Activated naive CD4-positive, alpha-beta T cell treated with anti-CD3 and anti-CD28 coated beads for 36 hours (primary cell): ENCODE measurements around the gene PRH2. TPM values are rescaled to one million over a fixed set of nuclear protein-coding genes. Genes with fewer than 3 reads are reported as not detected.

Experiments
- CTCF ChIA-PET: fragments of 350-600 bp; sonication (Branson Sonifier 250); formaldehyde crosslinking; loops from one replicate; lab custom pipeline; 2021; ENCODE audit warnings: antibody characterized with exemption; lab: Charles Lee
- DNase-seq: peaks from one replicate; pipeline ENCODE4 v3.0.0-alpha.2; 2020
- H3K27ac Mint-ChIP-seq: one replicate; pipeline ENCODE4 v1.8.0; 2021; ENCODE audit warnings: mild to moderate bottlenecking, mixed read lengths
- H3K27me3 Mint-ChIP-seq: one replicate; pipeline ENCODE4 v1.8.0; 2021; ENCODE audit warnings: low read depth, mixed read lengths
- H3K36me3 Mint-ChIP-seq: one replicate; pipeline ENCODE4 v1.8.0; 2021; ENCODE audit warnings: low read depth, mixed read lengths
- H3K4me1 Mint-ChIP-seq: one replicate; pipeline ENCODE4 v1.8.0; 2021; ENCODE audit warnings: low read depth, mixed read lengths
- H3K4me3 Mint-ChIP-seq: one replicate; pipeline ENCODE4 v1.8.0; 2021; ENCODE audit warnings: mild to moderate bottlenecking, moderate library complexity, mixed read lengths
- H3K9me3 Mint-ChIP-seq: one replicate; pipeline ENCODE4 v1.8.0; 2021; ENCODE audit warnings: mixed read lengths
- intact Hi-C: fragments of 100-400 bp; cut with micrococcal nuclease; formaldehyde crosslinking; loops from one replicate; pipeline ENCODE4 v1.15.1; 2023
- total RNA-seq, 2 experiments: library from RNA; stranded (reverse); gene quantifications; one replicate each; pipeline ENCODE4 v1.2.3, GENCODE V29; 2021

Gene PRH2
- total RNA-seq = not detected

DNA sequence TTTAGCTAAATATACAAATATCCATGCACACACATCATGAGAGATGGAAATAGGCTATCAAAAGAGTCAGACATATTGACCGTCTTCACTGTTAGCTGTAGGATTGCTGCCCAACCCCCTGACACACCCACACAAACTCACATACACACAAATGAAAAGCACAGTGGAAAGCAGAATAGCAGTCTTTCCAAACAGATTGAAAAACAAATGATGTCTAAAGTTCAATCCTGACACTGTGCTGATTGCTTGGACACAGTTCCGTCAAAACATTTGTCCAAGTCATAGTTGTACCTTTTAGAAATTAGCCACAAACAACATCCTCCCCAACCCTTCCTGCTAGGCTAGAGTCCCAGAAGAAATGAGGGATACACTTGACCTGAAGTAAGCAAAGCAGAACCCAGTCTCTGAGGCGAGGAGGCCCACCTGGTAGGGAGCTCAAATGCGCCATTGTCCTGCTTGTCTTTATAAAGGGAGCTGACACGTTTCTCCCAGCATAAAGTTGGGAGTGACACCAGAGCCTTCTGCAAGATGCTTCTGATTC lies at the start of gene PRH2:
Gene PRH2 (plus strand): TSS at position 491 of the 541 bp plus-strand sequence. CDS start 38 bp downstream, at position 529.
- no peak for DNase-seq
- Mint-ChIP-seq H3K36me3 (no peaks in the 10 kb centered on the region), H3K9me3 (no peaks in the 10 kb centered on the region), H3K27me3 (no peaks in the 10 kb centered on the region), H3K4me1 (no peaks in the 10 kb centered on the region), H3K4me3 (no peak within 1 kb of the TSS), H3K27ac (no peak within 1 kb of the TSS)
- CTCF ChIA-PET = no interaction called here
- intact Hi-C loops = no loop called here

DNA sequence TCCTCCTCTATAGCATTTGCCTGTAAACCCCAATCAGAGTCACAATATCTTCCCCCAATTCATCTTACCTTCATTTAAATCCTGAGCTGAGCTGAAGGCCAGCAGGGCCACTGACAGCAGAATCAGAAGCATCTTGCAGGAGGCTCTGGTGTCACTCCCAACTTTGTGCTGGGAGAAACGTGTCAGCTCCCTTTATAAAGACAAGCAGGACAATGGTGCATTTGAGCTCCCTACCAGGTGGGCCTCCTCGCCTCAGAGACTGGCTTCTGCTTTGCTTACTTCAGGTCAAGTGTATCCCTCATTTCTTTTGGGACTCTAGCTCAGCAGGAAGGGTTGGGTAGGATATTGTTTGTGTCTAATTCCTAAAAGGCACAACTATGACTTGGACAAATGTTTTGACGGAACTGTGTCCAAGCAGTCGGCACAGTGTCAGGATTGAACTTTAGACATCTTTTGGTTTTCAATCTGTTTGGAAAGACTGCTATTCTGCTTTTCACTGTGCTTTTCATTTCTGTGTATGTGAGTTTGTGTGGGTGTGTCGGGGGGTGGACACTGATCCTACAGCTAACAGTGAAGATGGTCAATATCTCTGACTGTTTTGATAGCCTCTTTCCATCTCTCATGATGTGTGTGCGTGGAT lies 44.8 kb upstream of the PRH2 start, which contains the start of gene PRH1:
Gene PRH1 (minus strand): TSS at position 170 of the 640 bp plus-strand sequence. CDS start 38 bp downstream, at position 132.
- no peaks in the 10 kb centered on the region for H3K4me1 Mint-ChIP-seq
- peaks cover 5% of the 10 kb centered on the region for H3K36me3 Mint-ChIP-seq
- H3K4me3 Mint-ChIP-seq = no peak within 1 kb of the TSS
- DNase-seq = no peak
- no peaks in the 10 kb centered on the region for H3K27me3 Mint-ChIP-seq
- no peak within 1 kb of the TSS for H3K27ac Mint-ChIP-seq
- CTCF ChIA-PET = no interaction called here
- no peaks in the 10 kb centered on the region for H3K9me3 Mint-ChIP-seq
- intact Hi-C loops = no loop called here

DNA sequence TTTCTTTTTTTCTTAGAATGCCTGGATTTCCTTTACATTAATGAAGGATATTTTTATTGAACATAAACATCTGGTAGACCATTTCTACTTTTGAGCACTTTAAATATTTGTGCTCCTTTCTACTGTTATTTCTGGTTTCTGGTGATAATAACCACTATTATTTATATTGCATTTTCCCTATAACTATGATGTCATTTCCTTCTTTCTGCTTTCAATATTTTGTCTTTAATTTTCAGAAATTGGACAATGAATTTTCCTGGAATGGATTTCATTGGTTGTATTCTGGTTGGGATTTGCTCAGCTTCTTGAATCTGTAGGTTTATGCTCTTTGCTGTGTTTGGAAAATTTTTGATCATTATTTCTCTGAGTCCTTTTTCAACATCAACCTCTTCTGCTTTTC lies 39.8 kb upstream of the PRH2 start:
- H3K36me3 Mint-ChIP-seq = peaks cover 5% of the 10 kb centered on the region
- CTCF ChIA-PET = no interaction called here
- no peak overlapping the region for H3K4me3 Mint-ChIP-seq
- no peaks in the 10 kb centered on the region for H3K9me3 Mint-ChIP-seq
- H3K27me3 Mint-ChIP-seq = no peaks in the 10 kb centered on the region
- no peaks in the 10 kb centered on the region for H3K4me1 Mint-ChIP-seq
- no peak overlapping the region for H3K27ac Mint-ChIP-seq
- no peak for DNase-seq
- intact Hi-C loops = no loop called here

DNA sequence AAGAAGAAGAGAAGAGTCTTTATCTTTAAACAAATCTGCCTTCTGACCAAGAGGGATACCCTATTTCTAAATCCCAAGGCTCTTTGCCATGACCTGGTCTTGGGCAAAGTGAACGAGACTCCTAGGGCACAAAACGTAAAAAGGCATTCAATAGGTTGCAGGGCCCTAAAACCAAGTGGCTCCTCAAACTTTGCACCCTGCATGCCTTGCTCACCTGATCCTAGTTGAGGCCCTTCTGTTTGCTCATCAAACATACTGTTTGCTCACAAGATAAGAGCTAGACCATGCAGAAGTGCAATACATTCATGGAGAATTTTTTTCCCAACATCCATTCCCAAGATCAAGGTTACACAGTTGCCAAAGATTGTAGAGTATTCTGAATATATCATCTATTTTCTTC lies 37.1 kb upstream of the PRH2 start:
- Mint-ChIP-seq H3K27ac (no peak overlapping the region), H3K4me3 (no peak overlapping the region), H3K4me1 (no peaks in the 10 kb centered on the region), H3K27me3 (no peaks in the 10 kb centered on the region), H3K36me3 (peaks cover 8% of the 10 kb centered on the region), H3K9me3 (no peaks in the 10 kb centered on the region)
- no peak for DNase-seq
- CTCF ChIA-PET = no interaction called here
- intact Hi-C loops = no loop called here

DNA sequence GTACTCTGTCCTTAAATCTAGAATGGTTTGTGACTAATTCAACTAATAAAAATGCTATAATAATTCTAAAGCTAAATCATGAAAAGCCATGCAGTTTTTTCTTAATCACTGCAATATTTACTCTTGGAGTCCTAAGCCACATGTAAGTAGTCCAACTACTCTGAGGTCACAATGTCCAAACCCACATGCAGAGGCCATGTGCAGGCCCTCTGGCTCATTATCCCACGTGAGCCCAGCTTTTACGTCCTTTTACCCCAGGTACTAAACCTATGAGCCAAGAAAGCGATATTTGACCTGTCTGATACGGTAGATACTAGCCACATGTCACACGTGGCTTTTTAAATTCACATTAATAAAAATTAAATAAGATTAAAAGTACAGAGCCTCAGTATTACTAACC lies 32.2 kb upstream of the PRH2 start:
- peaks cover 2% of the 10 kb centered on the region for H3K9me3 Mint-ChIP-seq
- DNase-seq = no peak
- H3K4me3 Mint-ChIP-seq = no peak overlapping the region
- intact Hi-C loops = no loop called here
- H3K27me3 Mint-ChIP-seq = no peaks in the 10 kb centered on the region
- peaks cover 10% of the 10 kb centered on the region for H3K36me3 Mint-ChIP-seq
- H3K4me1 Mint-ChIP-seq = no peaks in the 10 kb centered on the region
- no peak overlapping the region for H3K27ac Mint-ChIP-seq
- CTCF ChIA-PET = interaction anchor here (0.7 kb wide), 2 partner anchors 8 to 15 kb away, joined by 3 read pairs; no protein-coding TSS in a partner anchor

DNA sequence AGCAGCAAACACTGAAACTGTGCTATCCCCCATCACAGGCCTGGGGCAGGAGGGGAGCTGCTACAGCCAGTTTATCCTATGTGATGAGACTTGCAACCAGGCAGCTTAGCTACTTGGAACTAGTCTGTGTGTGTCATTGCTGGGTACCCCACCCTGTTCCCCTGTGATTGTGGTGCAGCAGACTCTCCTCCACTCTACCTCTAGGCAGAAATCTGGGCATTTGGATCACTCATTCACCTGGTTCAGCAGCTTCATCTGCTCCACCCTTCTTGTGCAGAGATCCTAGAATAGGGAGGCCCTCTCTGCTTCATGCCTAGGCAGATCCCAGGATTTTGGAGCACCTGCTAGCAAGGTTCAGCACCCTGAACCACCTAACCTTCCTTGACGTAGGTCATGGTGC lies 28.5 kb upstream of the PRH2 start:
- DNase-seq = no peak
- Mint-ChIP-seq H3K36me3 (peaks cover 25% of the 10 kb centered on the region), H3K4me3 (no peak overlapping the region), H3K27me3 (no peaks in the 10 kb centered on the region), H3K9me3 (peaks cover 28% of the 10 kb centered on the region), H3K4me1 (no peaks in the 10 kb centered on the region), H3K27ac (no peak overlapping the region)
- intact Hi-C loops = no loop called here
- CTCF ChIA-PET = no interaction called here

DNA sequence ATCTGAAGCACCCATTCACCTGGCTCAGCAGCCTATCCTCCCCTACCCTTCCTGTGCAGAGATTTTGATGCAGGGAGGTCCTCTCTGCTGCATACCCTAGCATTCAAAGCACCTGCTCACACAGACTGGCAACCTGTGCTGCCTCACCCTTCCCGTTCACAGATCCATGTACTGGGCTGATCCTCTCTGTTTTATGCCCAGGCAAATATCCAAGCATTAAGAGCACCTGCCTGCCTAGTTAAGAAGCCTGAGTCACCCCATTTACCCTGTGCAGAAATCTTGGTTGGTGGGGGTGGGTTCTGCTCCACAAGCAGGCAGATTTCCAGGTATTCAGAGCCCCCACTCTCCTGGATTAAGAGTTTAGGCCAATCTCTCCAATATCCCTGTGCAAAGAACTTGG lies 28.1 kb upstream of the PRH2 start:
- no peak overlapping the region for H3K4me3 Mint-ChIP-seq
- H3K36me3 Mint-ChIP-seq = peaks cover 28% of the 10 kb centered on the region
- CTCF ChIA-PET = no interaction called here
- DNase-seq = no peak
- H3K9me3 Mint-ChIP-seq = peaks cover 31% of the 10 kb centered on the region
- intact Hi-C loops = no loop called here
- no peaks in the 10 kb centered on the region for H3K4me1 Mint-ChIP-seq
- H3K27me3 Mint-ChIP-seq = no peaks in the 10 kb centered on the region
- no peak overlapping the region for H3K27ac Mint-ChIP-seq

DNA sequence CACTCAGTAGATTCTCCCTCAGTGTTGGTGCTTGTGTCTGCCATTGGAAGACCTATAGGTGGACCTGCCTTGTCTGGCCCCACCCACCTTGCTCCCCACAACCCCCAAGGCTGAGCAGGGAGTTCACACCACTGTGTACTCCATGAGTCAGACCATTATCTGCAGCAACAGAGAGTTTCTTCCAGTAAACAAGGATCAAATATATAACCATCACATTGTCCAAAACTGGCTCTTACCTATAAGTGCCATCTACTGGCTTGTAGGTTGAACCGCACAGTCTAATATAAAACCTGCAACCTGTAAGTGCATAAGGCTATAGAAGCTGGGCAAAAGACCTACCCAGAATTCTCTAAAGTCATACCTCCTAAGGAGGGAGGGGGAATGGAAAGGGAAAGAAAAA lies 27.6 kb upstream of the PRH2 start:
- no peak overlapping the region for H3K27ac Mint-ChIP-seq
- peaks cover 28% of the 10 kb centered on the region for H3K36me3 Mint-ChIP-seq
- CTCF ChIA-PET = no interaction called here
- H3K4me3 Mint-ChIP-seq = no peak overlapping the region
- peaks cover 32% of the 10 kb centered on the region for H3K9me3 Mint-ChIP-seq
- intact Hi-C loops = no loop called here
- no peaks in the 10 kb centered on the region for H3K27me3 Mint-ChIP-seq
- no peak for DNase-seq
- H3K4me1 Mint-ChIP-seq = no peaks in the 10 kb centered on the region

DNA sequence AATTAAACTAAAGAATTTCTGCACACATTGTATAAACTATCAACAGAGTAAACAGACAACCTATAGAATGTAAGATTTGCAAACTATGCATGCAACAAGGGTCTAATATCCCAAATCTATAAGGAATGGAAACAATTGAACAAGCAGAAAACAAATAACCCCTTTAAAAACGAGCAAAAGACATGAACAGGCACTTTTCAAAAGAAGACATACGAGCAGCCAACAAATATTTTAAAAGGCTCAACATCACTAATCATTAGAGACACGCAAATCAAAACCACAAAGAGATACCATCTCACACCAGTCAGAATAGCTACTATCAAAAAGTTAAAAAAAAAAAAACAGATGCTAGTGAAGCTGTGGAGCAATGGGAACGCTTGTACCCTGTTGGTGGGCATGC lies 24.4 kb upstream of the PRH2 start:
- Mint-ChIP-seq H3K4me1 (no peaks in the 10 kb centered on the region), H3K9me3 (peaks cover 32% of the 10 kb centered on the region), H3K4me3 (no peak overlapping the region), H3K36me3 (peaks cover 33% of the 10 kb centered on the region), H3K27me3 (no peaks in the 10 kb centered on the region), H3K27ac (no peak overlapping the region)
- intact Hi-C loops = no loop called here
- CTCF ChIA-PET = no interaction called here
- DNase-seq = no peak

DNA sequence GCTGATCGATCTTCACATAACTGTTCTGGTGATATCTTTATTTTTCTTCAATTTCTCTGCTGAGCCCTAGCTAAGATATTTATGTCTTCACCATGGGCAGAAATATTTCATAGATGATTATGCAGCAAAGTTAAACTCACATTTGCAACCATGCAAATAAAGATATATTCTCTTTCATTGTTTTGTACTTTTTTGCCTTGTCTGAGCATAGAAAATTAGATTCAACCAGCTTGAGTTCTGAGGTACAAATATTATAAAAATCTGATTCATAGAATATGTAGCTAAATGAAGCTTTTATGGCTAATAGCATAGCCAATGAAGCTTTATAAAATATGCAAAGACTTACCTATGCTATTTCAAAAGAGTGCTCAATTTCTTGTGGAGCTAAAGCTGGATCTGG lies 19.6 kb upstream of the PRH2 start, which contains the start of gene TAS2R13:
Gene TAS2R13 (minus strand): TSS at position 101 of the 400 bp plus-strand sequence. CDS start 264 bp downstream, outside the sequence.
- Mint-ChIP-seq H3K4me3 (no peak within 1 kb of the TSS), H3K27me3 (no peaks in the 10 kb centered on the region), H3K27ac (no peak within 1 kb of the TSS), H3K9me3 (peaks cover 10% of the 10 kb centered on the region), H3K4me1 (no peaks in the 10 kb centered on the region), H3K36me3 (peaks cover 15% of the 10 kb centered on the region)
- CTCF ChIA-PET = no interaction called here
- intact Hi-C loops = no loop called here
- no peak for DNase-seq

DNA sequence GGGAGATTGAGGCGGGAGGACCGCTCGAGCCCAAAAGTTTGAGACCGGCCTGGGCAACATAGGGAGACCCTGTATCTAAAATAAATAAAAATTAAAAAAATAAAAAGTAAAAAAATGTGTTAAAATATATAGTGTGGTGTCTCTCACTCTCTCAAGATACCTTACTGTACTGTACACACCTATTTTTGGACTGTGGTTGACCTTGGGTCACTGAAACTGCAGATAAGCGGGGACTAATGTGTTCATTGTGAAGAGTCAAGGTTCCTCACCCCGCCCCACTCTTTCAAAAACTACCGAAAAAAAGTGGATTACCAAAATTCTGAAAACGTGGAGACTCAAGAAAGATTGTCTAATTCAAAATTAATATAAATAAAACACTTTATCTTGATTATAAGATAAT lies 18.7 kb upstream of the PRH2 start:
- Mint-ChIP-seq H3K27ac (no peak overlapping the region), H3K27me3 (no peaks in the 10 kb centered on the region), H3K9me3 (peaks cover 3% of the 10 kb centered on the region), H3K4me1 (no peaks in the 10 kb centered on the region), H3K4me3 (no peak overlapping the region), H3K36me3 (peaks cover 9% of the 10 kb centered on the region)
- intact Hi-C loops = no loop called here
- no peak for DNase-seq
- CTCF ChIA-PET = no interaction called here

DNA sequence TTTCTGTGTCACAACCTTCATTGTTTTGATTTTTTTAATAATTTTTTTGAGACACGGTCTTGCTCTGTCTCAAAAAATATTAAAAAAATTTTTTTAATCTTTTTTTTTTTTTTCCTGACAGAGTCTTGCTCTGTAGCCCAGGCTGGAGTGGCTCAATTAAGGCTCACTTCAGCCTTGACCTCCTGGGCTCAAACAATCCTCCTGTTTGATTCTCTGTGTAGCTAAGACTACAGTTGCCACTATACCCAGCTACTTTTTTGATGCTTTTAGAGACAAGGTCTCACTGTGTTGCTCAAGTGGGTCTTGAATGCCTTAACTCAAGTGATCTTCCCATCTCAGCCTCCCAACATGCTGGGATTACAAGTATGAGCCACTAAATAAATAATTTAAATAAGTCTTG lies 9.2 kb upstream of the PRH2 start:
- Mint-ChIP-seq H3K9me3 (no peaks in the 10 kb centered on the region), H3K4me1 (no peaks in the 10 kb centered on the region), H3K4me3 (no peak overlapping the region), H3K36me3 (no peaks in the 10 kb centered on the region), H3K27ac (no peak overlapping the region), H3K27me3 (no peaks in the 10 kb centered on the region)
- no peak for DNase-seq
- CTCF ChIA-PET = no interaction called here
- intact Hi-C loops = no loop called here

DNA sequence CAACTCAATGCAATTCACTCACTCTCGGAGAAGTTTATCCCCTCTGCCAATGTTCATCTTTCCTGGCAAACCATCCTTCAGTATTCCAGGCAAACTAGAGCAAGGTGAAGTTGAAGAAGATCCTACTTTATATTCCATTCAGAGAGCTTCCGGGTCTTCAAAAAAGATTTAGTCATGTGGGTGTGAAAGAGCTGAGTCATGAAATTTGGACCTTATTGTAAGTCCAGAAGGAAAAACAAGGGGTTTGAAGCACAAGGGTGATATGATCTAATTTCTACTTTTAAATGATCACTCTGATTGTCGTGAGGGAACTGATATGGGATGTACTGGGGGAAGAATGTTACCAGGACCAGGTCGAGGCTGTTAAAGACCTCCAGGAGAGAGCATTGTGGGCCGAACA lies 2.8 kb upstream of the PRH2 start:
- H3K27me3 Mint-ChIP-seq = no peaks in the 10 kb centered on the region
- no peak for DNase-seq
- no peak overlapping the region for H3K4me3 Mint-ChIP-seq
- no peaks in the 10 kb centered on the region for H3K4me1 Mint-ChIP-seq
- no peaks in the 10 kb centered on the region for H3K9me3 Mint-ChIP-seq
- intact Hi-C loops = no loop called here
- H3K36me3 Mint-ChIP-seq = no peaks in the 10 kb centered on the region
- CTCF ChIA-PET = no interaction called here
- no peak overlapping the region for H3K27ac Mint-ChIP-seq
